Stimulated activated naive CD8-positive, alpha-beta T cell treated with anti-CD3 and anti-CD28 coated beads, Interleukin-15, Interleukin-2, amounts not matched to agents 100 U/mL and 50 U/mL, for 24 hours (primary cell): ENCODE results near the gene KIF16B.
"Not testable (repeated sequence)": the region's sequence is repeated elsewhere in the genome, so short reads cannot be mapped to it uniquely, and the experiment has no call there.

Experiments
- ATAC-seq: fragments of 150-1000 bp; cut with Tn5 transposase; one replicate; pipeline ENCODE4 v1.10.0; 2021
- DNase-seq: peaks from one replicate; pipeline ENCODE4 v3.0.0; 2021

The KIF16B gene

GRCh38 chr20:16257021-16257420, 316.2 kb downstream of the KIF16B start:
- DNase-seq = no peak
- ATAC-seq = no peak

- DNase-seq (no peak), ATAC-seq (no peak)
Observed at GRCh38 chr20:16246870-16247269, 326.4 kb downstream of the KIF16B start.

GRCh38 chr20:16246291-16246690, 327.0 kb downstream of the KIF16B start:
- no peak for ATAC-seq
- DNase-seq = no peak

- DNase-seq (no peak), ATAC-seq (no peak)
Observed at GRCh38 chr20:16245879-16246278, 327.4 kb downstream of the KIF16B start.

- no peak for DNase-seq
- no peak for ATAC-seq
Observed at GRCh38 chr20:16244892-16245291, 328.4 kb downstream of the KIF16B start.

GRCh38 chr20:16243470-16243869, 329.8 kb downstream of the KIF16B start:
- DNase-seq = no peak
- no peak for ATAC-seq

- ATAC-seq = no peak
Observed at GRCh38 chr20:16241911-16242310, 331.3 kb downstream of the KIF16B start.

GRCh38 chr20:16240355-16240754, 332.9 kb downstream of the KIF16B start:
- no peak for DNase-seq
- ATAC-seq = no peak

More at GRCh38 chr20:16241911-16242310, 331.3 kb downstream of the KIF16B start:
- DNase-seq = no peak

GRCh38 chr20:16236589-16237241, 336.5 kb downstream of the KIF16B start:
- ATAC-seq (no peak), DNase-seq (no peak)

GRCh38 chr20:16230402-16230801, 342.8 kb downstream of the KIF16B start:
- ATAC-seq (no peak), DNase-seq (no peak)

GRCh38 chr20:16229813-16230212, 343.4 kb downstream of the KIF16B start:
- DNase-seq (no peak), ATAC-seq (no peak)

- ATAC-seq = no peak
- no peak for DNase-seq
Observed at GRCh38 chr20:16228722-16229121, 344.5 kb downstream of the KIF16B start.

- ATAC-seq, DNase-seq: not testable (repeated sequence)
Observed at GRCh38 chr20:16226961-16227360, 346.3 kb downstream of the KIF16B start.

GRCh38 chr20:16224836-16225235, 348.4 kb downstream of the KIF16B start:
- ATAC-seq (no peak), DNase-seq (no peak)

- ATAC-seq = no peak
- no peak for DNase-seq
Observed at GRCh38 chr20:16222859-16223411, 350.3 kb downstream of the KIF16B start.
